Activated naive CD8-positive, alpha-beta T cell treated with anti-CD3 and anti-CD28 coated beads, Interleukin-2, amount 50 U/mL, for 24 hours (primary cell): Measurements from ENCODE around the gene GPNMB.
A peak's percentile ranks its signal among the peaks of the same experiment; 100 is the strongest.
"Not testable (repeated sequence)": the region's sequence is repeated elsewhere in the genome, so short reads cannot be mapped to it uniquely, and the experiment has no call there.

Experiments
- ATAC-seq: fragments of 150-1000 bp; cut with Tn5 transposase; one replicate; pipeline ENCODE4 v1.10.0; 2021
- DNase-seq: peaks from one replicate; pipeline ENCODE4 v3.0.0; 2021
- H3K27ac Mint-ChIP-seq: one replicate; pipeline ENCODE4 v1.8.0; 2021; ENCODE audit warnings: mild to moderate bottlenecking, mixed read lengths
- H3K27me3 Mint-ChIP-seq: one replicate; pipeline ENCODE4 v1.8.0; 2021; ENCODE audit warnings: mixed read lengths
- H3K36me3 Mint-ChIP-seq: one replicate; pipeline ENCODE4 v1.8.0; 2021; ENCODE audit warnings: low read depth, mixed read lengths
- H3K4me1 Mint-ChIP-seq: one replicate; pipeline ENCODE4 v1.8.0; 2021; ENCODE audit warnings: mixed read lengths
- H3K4me3 Mint-ChIP-seq: one replicate; pipeline ENCODE4 v1.8.0; 2021; ENCODE audit warnings: mild to moderate bottlenecking, moderate library complexity, mixed read lengths
- H3K9me3 Mint-ChIP-seq: one replicate; pipeline ENCODE4 v1.8.0; 2021; ENCODE audit warnings: mixed read lengths

The GPNMB gene

DNA sequence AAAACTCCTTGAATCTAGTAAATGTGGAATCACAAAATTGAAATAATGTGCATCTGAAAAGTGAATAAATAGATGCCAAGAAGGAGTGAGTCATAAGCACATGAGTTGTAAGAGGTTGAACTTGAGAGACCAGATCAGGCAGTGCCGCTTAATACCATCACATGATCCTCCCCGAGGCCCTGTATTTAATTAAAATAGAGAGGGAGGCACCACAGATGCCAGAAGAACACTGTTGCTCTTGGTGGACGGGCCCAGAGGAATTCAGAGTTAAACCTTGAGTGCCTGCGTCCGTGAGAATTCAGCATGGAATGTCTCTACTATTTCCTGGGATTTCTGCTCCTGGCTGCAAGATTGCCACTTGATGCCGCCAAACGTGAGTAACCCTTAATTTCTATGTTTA is at the start of gene GPNMB:
GPNMB (plus strand) TSS at position 221 of the 400 bp plus-strand sequence; CDS start at position 304, 83 bp downstream.
- H3K27me3 Mint-ChIP-seq: peaks cover 60% of the 10 kb centered on the region
- no peak within 1 kb of the TSS for H3K27ac Mint-ChIP-seq
- no peak within 1 kb of the TSS for H3K4me3 Mint-ChIP-seq

DNA sequence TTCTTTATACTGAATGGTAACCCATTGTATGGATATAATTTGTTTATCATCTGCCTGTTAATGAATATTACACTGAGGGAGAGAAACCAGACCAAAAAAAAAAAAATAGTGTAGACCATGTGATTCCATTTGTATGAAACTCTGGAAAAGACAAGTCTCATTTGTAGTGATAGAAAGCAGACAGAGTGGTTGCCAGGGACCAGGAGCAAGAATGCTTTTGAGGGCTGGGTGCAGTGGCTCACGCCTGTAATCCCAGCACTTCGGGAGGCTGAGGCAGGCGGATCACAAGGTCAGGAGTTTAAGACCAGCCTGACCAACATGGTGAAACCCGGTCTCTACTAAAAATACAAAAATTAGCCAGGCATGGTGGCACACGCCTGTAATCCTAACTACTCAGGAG is 48.8 kb upstream of the GPNMB start:
- not testable (repeated sequence) for H3K4me3 Mint-ChIP-seq, H3K27ac Mint-ChIP-seq, DNase-seq, ATAC-seq, H3K9me3 Mint-ChIP-seq, H3K4me1 Mint-ChIP-seq, H3K27me3 Mint-ChIP-seq
- H3K36me3 Mint-ChIP-seq: peaks cover 50% of the 10 kb centered on the region

More for the DNA sequence above, at the start of gene GPNMB:
- DNase-seq (no peak), ATAC-seq (no peak)
- Mint-ChIP-seq H3K9me3 (peaks cover 9% of the 10 kb centered on the region), H3K36me3 (no peaks in the 10 kb centered on the region), H3K4me1 (peaks cover 2% of the 10 kb centered on the region)

DNA sequence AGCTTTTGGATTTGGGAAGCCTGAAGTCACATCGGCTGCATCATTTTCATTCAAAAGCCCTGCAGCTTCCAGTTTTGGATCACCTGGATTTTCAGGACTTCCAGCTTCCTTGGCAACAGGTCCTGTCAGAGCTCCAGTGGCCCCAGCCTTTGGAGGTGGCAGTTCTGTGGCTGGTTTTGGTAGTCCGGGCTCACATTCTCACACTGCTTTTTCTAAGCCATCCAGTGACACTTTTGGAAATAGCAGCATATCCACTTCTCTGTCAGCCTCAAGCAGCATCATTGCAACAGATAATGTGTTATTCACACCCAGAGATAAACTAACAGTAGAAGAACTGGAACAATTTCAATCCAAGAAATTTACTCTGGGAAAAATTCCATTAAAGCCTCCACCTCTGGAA is 46.2 kb upstream of the GPNMB start:
- Mint-ChIP-seq H3K36me3 (peaks cover 66% of the 10 kb centered on the region), H3K4me1 (no peaks in the 10 kb centered on the region), H3K4me3 (no peak overlapping the region), H3K9me3 (peaks cover 4% of the 10 kb centered on the region), H3K27ac (no peak overlapping the region), H3K27me3 (peaks cover 7% of the 10 kb centered on the region)
- DNase-seq: no peak
- ATAC-seq: no peak

GRCh38 chr7:23204241-23204640 is 42.3 kb upstream of the GPNMB start:
- Mint-ChIP-seq H3K27me3 (peaks cover 29% of the 10 kb centered on the region), H3K9me3 (peaks cover 4% of the 10 kb centered on the region), H3K4me3 (no peak overlapping the region), H3K36me3 (peaks cover 51% of the 10 kb centered on the region), H3K27ac (no peak overlapping the region), H3K4me1 (peaks cover 3% of the 10 kb centered on the region)
- DNase-seq (no peak), ATAC-seq (no peak)

- H3K27ac Mint-ChIP-seq: no peak overlapping the region
- H3K4me1 Mint-ChIP-seq: peaks cover 3% of the 10 kb centered on the region
- peaks cover 41% of the 10 kb centered on the region for H3K36me3 Mint-ChIP-seq
- H3K9me3 Mint-ChIP-seq: peaks cover 4% of the 10 kb centered on the region
- ATAC-seq (no peak), DNase-seq (no peak)
- no peak overlapping the region for H3K4me3 Mint-ChIP-seq
- H3K27me3 Mint-ChIP-seq: peaks cover 32% of the 10 kb centered on the region
Measured at GRCh38 chr7:23205577-23205908, 41.0 kb upstream of the GPNMB start.

GRCh38 chr7:23205909-23206767 is 40.4 kb upstream of the GPNMB start:
- peak; percentile 49 for ATAC-seq
- peaks cover 4% of the 10 kb centered on the region for H3K9me3 Mint-ChIP-seq

DNA sequence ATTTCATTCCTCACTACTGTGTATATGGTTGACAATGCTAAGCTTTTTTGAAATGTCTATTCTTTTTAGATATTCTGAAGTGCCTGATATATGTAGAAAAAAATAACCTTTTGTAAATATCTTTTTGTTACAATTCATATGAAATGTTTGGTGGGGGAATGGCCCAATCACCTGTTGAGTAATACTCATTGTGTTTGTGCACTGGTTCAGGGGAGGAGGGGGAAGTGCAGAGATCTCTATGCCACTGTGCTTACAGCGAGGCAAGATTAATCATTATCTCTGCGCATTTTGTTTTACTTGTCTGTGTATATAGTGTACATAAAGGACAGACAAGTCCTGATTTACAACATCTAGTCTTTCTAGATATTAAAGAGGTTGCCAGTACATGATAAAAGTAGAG is 39.6 kb upstream of the GPNMB start:
- H3K4me3 Mint-ChIP-seq: peak overlapping the region; percentile 13

More at GRCh38 chr7:23205909-23206767, 40.4 kb upstream of the GPNMB start:
- Mint-ChIP-seq H3K4me3 (peak overlapping the region; percentile 13), H3K27ac (no peak overlapping the region), H3K4me1 (peaks cover 3% of the 10 kb centered on the region), H3K27me3 (peaks cover 32% of the 10 kb centered on the region), H3K36me3 (peaks cover 35% of the 10 kb centered on the region)
- DNase-seq: peak; percentile 10

DNA sequence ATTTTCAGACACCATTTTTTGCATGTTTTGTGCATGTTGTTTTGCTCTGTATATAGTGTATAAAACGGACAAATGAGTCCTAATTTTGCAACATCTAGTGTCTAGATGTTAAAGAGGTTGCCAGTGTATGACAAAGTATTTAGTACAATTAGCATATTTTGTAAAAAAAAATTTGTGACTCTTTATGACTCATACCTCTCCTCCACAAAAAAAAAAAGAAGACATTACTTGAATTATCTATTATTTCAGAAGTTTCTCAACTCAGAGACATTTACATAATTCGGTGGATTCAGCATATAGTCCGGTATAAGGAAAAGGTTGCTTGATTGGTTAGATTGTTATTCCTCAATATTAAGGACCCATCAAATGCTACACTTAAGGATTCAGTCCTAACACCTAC is 38.7 kb upstream of the GPNMB start:
- no peak overlapping the region for H3K27ac Mint-ChIP-seq
- peaks cover 32% of the 10 kb centered on the region for H3K27me3 Mint-ChIP-seq
- H3K4me3 Mint-ChIP-seq: no peak overlapping the region
- no peak for DNase-seq
- peaks cover 3% of the 10 kb centered on the region for H3K4me1 Mint-ChIP-seq
- peaks cover 26% of the 10 kb centered on the region for H3K36me3 Mint-ChIP-seq
- peaks cover 4% of the 10 kb centered on the region for H3K9me3 Mint-ChIP-seq
- no peak for ATAC-seq

More for the DNA sequence above, 39.6 kb upstream of the GPNMB start:
- DNase-seq: no peak
- Mint-ChIP-seq H3K36me3 (peaks cover 28% of the 10 kb centered on the region), H3K4me1 (peaks cover 3% of the 10 kb centered on the region), H3K27ac (no peak overlapping the region), H3K27me3 (peaks cover 32% of the 10 kb centered on the region), H3K9me3 (peaks cover 4% of the 10 kb centered on the region)
- ATAC-seq: no peak

DNA sequence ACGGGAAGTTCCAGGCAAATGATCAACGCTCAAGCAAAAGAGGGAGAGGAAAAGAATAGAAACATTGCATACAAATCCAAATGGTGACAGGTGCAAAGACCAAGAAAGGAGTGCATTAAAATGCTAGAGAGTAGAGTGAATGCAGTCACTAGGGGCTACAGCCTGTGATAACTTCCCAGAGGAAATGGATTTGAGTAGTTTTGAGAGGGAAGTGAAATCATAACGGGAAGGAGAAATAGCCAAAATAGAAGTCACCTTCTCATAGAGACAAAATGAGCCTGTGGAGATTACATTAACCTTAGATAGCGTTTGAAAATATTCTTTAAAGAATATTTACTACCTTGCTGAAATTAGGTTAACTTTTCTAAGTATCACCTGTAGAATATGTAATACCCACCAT is 38.3 kb upstream of the GPNMB start:
- Mint-ChIP-seq H3K4me3 (no peak overlapping the region), H3K9me3 (peaks cover 4% of the 10 kb centered on the region), H3K4me1 (peaks cover 3% of the 10 kb centered on the region), H3K36me3 (peaks cover 23% of the 10 kb centered on the region), H3K27me3 (peaks cover 32% of the 10 kb centered on the region), H3K27ac (no peak overlapping the region)
- ATAC-seq (no peak), DNase-seq (no peak)

GRCh38 chr7:23210506-23210905 is 36.1 kb upstream of the GPNMB start:
- Mint-ChIP-seq H3K27ac (no peak overlapping the region), H3K9me3 (no peaks in the 10 kb centered on the region), H3K4me1 (peaks cover 2% of the 10 kb centered on the region), H3K4me3 (no peak overlapping the region), H3K27me3 (peaks cover 25% of the 10 kb centered on the region), H3K36me3 (peaks cover 2% of the 10 kb centered on the region)
- DNase-seq (no peak), ATAC-seq (no peak)

DNA sequence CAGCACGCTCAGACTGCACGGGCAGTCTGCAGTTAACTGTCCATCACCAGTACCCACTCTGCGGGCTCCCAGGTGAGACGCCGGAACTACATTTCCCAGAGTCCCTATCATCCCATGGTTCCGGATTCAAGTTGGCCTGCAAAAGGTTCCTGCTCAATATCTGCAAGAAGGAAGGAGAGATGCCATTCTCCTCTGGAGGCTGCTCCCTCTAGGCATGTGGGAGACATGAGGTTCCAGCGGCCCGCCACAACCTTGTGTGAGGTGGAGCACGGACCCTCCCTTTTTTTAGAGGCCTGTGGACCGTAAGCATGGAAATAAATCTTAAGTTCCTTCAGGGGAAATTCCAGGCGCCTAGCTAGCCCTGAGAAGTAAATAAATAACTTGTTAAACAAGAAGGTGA is 35.0 kb upstream of the GPNMB start:
- no peaks in the 10 kb centered on the region for H3K9me3 Mint-ChIP-seq
- H3K27me3 Mint-ChIP-seq: peaks cover 18% of the 10 kb centered on the region

GRCh38 chr7:23212395-23212794 is 34.2 kb upstream of the GPNMB start:
- Mint-ChIP-seq H3K4me1 (no peaks in the 10 kb centered on the region), H3K36me3 (no peaks in the 10 kb centered on the region), H3K9me3 (no peaks in the 10 kb centered on the region), H3K27me3 (peaks cover 10% of the 10 kb centered on the region), H3K4me3 (no peak overlapping the region), H3K27ac (no peak overlapping the region)
- ATAC-seq: no peak
- no peak for DNase-seq

More for the DNA sequence above, 35.0 kb upstream of the GPNMB start:
- no peak for ATAC-seq
- no peak for DNase-seq
- no peaks in the 10 kb centered on the region for H3K36me3 Mint-ChIP-seq
- H3K4me1 Mint-ChIP-seq: no peaks in the 10 kb centered on the region
- H3K4me3 Mint-ChIP-seq: no peak overlapping the region
- H3K27ac Mint-ChIP-seq: no peak overlapping the region

GRCh38 chr7:23212841-23213240 is 33.7 kb upstream of the GPNMB start:
- ATAC-seq (no peak), DNase-seq (no peak)
- Mint-ChIP-seq H3K27me3 (peaks cover 10% of the 10 kb centered on the region), H3K4me3 (no peak overlapping the region), H3K4me1 (no peaks in the 10 kb centered on the region), H3K9me3 (no peaks in the 10 kb centered on the region), H3K27ac (no peak overlapping the region), H3K36me3 (no peaks in the 10 kb centered on the region)

DNA sequence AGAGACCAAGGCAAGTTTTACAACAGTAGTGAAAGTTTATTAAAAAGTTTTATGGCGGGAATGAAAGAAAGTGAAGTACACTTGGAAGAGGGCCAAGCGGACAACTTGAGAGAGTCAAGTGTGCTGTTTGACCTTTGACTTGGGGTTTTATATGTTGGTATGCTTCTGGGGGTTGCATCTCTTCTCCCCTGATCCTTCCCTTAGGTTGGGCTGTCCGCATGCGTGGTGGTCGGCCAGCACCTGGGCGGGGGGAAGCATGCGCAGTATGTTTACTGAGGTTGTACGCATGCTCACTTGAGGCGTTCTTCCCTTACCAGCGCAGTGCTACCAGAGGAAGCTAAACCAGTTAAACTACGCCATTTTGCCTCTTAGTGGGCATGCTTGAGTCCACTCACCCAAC is 32.8 kb upstream of the GPNMB start:
- Mint-ChIP-seq H3K27me3 (peaks cover 9% of the 10 kb centered on the region), H3K27ac (no peak overlapping the region), H3K4me1 (no peaks in the 10 kb centered on the region), H3K36me3 (no peaks in the 10 kb centered on the region), H3K9me3 (no peaks in the 10 kb centered on the region), H3K4me3 (no peak overlapping the region)
- DNase-seq (no peak), ATAC-seq (no peak)

GRCh38 chr7:23214423-23214822 is 32.2 kb upstream of the GPNMB start:
- no peaks in the 10 kb centered on the region for H3K36me3 Mint-ChIP-seq

More at GRCh38 chr7:23214423-23214822, 32.2 kb upstream of the GPNMB start:
- Mint-ChIP-seq H3K27ac (no peak overlapping the region), H3K4me3 (no peak overlapping the region), H3K27me3 (peaks cover 9% of the 10 kb centered on the region), H3K4me1 (no peaks in the 10 kb centered on the region), H3K9me3 (no peaks in the 10 kb centered on the region)
- no peak for ATAC-seq
- DNase-seq: no peak
